Hippocampal formation (tissue), 2 donors: ENCODE data around the gene KRT32.

ENCODE experiments used
- DNase-seq, 2 donors: peaks; one replicate each; lab custom pipeline; 2025; lab: John Stamatoyannopoulos, UW

The KRT32 gene

DNA sequence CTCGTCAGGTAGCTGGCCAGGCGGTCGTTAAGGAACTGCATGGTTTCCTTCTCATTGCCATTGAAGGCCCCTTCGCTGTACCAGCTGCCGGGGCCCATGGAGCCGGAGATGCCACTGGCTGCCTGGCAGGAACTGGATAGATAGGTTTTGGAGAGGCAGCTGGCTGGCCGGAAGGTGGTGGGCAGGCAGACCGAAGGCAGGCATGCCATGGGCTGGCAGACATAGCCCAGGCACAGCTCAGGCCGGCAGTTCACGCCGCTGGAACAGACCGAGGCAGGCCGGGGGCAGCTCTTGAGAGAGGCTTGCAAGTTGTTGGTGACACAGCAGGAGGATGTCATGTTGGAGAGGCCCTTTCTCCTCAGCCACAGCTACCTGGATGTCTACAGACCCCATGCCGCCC is at the start of gene KRT32:
Gene KRT32, minus strand, starts transcription at position 399 of the 400 bp plus-strand sequence. Its CDS starts 61 bp downstream, at position 338.
- DNase-seq, result no peak

DNA sequence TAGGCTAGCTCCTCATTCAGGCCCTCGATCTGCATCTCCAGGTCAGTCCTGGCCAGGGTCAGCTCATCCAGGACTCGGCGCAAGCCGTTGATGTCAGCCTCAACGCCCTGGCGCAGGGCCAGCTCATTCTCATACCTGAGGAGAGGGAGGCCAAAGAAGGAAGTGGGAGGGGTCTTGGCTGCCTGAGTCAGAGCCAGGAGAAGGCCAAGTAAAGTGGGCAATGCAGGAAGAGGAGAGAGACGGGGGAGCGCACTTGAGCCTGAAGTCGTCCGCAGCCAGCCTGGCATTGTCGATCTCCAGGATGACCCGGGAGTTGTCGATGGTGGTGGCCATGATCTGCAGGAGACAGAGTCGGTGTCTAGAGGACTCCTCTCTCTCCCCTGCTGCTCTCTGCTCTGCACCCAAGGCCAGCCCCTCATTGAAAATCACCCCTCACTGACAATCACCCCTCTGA is 49.7 kb upstream of the KRT32 start:
- no peak for DNase-seq

DNA sequence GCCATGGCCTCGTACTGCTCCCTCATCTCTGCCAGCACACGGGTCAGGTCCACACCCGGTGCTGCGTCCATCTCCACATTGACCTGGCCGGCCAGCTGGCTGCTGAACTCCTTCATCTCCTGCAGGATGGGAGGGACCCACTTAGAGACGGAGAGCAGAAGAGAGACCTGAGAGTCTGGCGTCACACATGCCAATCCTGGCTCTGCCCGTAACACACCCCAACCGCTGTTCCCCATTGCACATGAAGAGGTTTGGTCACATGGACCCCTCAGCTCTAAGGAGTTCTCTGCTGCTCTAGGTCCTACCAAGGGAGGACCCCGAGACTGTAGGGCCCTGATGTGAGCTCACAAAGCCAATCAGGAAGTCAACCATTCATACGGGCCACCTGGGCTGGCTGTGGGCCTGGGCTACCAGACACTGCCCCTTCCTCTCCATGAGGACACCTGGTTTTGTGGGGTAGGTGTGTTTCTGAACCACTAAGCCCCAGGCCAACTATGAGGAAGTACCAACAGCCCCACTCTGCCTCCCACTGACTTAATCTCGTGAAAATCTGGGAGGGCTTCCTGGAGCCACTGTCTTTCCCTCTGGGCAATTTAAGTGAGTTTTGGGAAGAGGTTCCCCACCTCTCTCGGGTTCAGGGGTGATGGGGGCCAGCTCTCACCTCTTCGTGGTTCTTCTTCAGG is 49.1 kb upstream of the KRT32 start:
- no peak for DNase-seq

DNA sequence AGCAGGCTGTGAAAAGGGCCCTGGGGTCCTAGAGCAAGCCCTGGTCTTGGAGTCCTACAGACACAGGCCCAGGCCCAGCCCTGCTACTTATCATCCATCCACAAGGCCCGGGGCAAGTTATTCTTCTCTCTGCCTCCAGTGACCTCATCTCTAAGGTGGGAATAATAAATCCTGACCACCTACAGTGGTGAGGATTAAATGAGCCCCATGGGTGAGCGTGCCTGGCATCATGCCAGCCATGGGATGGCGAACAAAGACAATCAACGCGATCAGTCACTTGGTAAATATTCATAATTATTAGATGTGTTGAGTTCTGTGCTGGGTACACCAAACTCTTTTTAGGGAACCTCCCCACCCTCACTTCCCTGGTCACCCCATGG is 46.0 kb upstream of the KRT32 start:
- DNase-seq, result no peak

DNA sequence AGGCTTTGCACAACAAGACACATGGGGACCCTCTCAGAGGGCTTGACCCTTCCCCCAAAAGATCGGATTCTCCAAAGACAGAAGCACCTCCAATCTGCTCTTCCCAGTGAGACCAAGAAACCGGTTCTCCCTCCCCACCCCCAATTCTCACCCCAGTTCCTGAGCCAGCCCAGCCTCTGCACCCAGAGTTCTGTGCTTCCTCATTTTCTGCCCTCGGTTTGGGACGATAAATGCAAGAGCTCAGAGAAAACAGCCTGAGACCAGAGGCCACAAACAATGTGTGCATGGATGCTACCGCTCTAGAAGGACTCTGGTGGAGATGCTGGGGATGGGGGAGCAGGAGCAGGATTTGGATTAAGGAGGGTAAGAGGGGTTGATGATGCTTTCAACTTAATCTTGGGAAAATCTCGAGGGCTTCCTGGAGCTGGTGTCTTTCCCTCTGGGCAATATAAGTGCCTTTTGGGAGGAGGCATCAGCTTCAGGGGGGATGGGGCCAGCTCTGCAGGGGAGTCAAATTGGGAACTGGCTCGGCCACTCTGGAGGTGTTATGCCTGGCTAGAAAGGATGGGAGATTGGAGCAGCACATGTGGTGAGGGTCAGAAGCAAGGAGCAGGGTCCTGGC is 45.5 kb upstream of the KRT32 start:
- no peak for DNase-seq

DNA sequence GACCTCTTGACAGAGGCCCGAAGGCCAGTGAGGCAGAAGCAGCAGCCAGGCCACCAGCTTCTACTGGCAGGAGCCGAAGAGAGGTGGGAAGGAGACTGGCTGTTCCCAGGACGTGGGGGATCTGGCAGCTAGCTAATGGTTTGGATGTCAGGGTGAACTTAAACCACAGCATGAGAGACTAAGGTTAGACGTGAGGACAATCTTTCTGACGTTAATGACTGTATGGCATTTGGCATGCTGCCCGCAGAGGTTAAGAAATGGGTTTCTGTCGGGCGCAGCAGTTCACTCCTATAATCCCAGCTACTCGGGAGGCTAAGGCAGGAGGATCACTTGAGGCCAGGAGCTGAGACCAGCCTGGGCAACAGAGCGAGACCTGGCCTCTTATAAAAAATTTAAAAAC is 44.5 kb upstream of the KRT32 start:
- DNase-seq, result no peak

DNA sequence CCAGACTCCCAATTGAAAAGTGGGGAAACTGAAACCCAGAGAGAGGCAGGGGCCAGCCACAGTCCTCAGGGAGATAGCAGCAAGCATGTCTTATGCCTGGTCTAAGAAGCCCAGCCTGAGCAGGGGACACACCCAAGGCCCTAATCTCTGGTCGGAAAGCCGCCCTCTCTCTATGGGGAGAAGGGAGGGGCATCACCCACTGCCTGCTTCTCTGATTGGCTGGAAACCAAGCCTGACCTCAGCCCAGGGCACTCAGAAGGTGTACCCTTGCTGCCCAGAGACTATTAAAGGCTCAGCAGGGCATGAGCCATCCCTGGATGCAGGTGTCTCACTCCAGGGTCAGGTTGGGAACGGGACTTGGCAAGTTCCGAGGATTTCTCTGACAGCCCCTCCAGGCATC is 43.9 kb upstream of the KRT32 start:
- DNase-seq, result no peak

DNA sequence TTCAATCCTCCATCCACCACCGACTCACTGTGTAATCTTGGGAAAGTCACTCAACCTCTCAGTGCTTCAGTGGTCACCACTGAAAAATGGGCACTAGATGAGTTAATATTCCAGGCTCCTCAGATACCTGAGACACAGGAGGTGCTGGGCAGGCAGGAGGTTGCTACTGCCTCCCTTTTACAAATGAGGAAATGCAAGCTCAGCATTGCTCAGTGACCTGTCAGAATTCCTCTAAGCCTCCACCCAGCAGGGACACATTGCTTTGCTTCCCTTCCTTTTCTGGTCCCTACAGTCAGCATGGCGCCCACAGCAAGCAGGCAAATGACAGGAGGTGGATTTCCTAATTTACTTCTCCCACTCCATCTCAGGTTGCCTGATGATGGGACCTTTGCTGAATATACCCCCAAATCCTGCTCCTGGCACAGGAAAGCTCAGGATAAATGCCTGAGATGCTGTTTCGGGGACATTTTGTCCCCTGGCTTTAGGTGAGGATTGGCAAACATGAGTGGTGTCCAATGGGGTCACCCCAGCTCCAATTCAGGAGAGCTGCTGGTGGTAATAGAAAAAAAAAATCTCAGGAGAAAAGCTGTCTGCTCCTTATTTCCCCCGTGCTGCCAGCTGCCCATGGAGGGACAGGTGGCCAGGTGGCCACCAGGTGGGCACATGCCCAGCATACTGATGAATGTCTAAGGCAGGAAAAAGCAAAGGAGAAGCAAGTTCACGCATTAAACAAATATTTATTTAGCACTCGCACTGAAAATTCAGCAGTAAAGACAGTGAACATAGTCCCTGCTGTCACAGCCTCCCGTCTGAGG is 43.3 kb upstream of the KRT32 start:
- DNase-seq, result no peak

DNA sequence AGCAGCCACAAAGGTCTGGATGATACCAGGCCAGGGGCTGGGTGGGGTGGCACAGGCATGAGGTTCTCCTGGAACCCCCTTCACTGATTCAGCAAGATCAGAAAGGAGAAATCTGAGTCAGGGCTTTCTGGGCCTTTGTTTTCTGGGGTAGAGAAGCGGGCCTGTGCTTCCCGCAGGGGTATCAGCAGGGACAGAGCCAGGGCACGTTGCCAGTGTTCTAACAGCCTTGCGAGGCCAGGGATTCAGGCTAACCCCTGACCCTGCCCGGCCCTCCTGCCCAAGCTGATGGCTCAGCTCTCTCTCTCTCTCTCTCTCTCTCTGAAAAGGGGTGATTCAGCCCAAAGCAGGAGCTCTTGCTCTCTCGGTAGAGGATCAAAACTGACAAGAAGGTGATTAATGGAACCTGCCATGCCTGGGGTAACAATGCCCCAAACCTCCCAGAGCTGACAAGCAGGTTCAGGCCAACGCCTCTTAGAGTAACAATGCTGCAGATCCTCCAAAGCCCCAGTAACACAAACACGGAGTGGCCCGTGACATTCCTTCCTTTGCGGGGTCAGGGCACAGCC is 40.2 kb upstream of the KRT32 start:
- DNase-seq, result no peak

DNA sequence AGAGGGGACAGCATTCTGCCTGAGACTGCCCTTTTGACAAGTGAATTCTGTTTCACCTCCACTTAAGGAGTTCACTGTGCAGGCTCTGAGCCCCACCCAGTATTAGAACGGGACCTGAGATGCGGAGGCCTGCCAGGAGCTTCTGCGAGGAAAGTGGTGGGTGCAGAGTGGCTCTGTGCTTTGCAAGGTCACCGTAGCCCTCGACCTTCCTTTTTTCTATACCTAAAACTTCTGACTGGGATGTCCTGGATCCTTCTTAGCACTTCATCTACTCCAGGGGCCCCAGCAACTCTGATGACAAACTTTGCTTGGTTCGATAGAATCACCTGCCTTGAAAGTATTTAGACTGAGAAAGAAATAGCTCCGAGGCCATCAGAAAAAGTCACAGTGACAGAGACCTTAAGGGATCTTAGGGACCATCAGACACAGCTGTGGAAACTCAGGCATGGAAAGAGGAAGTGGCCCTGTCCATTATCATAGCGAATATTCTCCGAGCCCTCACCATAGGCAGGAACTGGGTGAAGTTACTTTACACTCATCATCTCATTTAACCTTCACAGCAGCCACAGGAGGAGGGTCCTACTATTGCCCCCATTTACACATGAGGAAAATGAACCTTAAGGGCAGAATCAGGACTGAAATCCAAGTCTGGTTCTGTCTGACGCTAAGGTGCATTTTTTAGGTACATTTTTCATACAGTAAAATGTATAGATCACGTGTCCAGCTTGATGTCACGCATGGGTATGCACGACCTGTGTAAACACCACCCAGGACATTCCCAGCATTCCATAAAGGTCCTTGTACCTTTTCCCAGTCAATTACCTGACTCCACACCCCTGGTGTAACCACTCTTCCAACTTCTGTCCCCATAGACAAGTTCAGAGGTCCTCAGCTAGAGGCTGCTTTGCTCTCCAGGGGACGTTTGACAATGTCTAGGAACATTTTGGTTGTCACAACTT is 38.9 kb upstream of the KRT32 start:
- no peak for DNase-seq

DNA sequence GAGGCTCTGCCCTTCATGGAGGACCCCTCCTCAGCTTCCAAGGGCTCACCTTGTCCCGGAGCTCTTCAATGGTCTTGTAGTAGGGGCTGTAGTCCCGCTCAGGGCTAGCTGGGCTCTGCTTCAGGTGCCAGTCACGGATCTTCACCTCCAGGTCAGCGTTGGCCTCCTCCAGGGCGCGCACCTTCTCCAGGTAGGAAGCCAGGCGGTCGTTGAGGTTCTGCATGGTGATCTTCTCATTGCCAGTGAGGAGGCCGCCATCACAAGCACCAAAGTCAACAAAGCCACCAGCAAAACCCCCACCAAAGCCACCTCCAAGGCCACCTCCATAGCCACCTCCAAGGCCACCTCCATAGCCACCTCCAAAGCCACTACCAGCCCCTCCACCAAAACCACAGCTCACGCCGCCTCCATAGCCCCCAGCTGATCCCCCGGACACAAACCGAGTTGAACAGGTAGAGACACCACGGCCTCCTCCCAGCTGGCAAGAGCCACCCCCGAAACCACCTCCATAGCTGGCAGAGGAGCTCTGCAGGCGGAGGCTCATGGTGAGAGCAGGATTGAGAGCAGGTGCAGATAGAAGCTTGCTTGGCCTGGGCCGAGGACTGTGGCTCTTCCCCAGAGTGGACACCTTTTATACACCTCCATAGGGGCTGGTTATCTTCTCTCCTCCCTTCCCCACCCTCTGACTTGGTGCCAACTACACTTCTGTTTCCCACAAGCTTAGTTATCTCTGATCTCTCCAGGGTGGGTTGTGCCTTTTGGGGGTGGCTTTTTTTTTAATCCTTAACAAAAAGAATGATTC is 38.0 kb upstream of the KRT32 start, which contains the start of gene KRT13:
Gene KRT13, minus strand, starts transcription at position 606 of the 802 bp plus-strand sequence. Its CDS starts 62 bp downstream, at position 544.
- no peak for DNase-seq

DNA sequence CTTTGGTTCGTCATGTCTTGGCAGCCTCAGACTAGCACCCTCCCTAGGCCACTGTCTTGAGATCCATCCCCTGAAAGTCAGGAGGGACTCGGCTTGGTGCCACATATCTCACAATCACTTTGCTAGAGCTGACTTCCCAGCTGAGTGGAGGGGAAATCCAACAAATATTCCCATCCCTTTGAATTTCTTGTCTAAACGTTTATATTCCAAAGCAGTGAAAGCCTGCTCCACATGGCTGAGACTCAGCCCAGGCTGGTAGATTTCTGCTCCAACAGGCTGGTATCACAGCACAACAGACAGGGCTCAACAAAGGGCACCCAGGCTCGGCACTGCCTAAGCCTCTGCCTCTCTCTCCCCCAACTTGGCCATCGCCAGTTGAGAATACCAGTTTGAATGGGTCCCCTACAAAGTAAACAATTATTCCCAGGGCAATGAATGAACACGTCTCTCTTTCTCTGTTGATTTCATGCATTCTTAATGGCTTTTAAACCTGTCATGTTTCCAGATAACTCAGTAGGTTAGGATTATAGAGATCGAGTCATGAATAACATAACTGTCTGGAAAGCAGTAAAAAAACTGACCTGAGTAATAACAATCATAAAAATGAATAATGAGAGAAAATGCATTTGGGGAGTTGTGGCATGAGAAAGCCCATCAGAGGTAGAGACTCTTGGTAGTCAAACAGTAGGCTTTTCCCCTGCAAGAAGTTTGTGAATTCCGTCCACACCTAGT is 37.2 kb upstream of the KRT32 start:
- no peak for DNase-seq

DNA sequence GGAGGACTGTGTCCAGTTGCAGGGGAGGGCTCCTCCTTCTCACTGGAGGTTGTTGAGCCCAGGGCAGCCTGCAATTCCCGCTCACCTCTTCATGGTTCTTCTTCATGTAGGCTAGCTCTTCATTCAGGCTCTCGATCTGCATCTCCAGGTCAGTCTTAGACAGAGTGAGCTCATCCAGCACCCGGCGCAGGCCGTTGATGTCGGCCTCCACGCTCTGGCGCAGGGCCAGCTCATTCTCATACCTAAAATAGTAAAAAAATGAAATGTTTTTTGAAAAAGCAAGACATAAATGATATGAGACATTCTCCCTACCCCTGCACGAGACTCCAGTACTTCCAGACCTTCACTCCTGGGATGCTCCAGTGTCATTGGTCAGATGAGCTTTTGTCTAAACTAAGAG is 36.0 kb upstream of the KRT32 start:
- DNase-seq, result no peak

DNA sequence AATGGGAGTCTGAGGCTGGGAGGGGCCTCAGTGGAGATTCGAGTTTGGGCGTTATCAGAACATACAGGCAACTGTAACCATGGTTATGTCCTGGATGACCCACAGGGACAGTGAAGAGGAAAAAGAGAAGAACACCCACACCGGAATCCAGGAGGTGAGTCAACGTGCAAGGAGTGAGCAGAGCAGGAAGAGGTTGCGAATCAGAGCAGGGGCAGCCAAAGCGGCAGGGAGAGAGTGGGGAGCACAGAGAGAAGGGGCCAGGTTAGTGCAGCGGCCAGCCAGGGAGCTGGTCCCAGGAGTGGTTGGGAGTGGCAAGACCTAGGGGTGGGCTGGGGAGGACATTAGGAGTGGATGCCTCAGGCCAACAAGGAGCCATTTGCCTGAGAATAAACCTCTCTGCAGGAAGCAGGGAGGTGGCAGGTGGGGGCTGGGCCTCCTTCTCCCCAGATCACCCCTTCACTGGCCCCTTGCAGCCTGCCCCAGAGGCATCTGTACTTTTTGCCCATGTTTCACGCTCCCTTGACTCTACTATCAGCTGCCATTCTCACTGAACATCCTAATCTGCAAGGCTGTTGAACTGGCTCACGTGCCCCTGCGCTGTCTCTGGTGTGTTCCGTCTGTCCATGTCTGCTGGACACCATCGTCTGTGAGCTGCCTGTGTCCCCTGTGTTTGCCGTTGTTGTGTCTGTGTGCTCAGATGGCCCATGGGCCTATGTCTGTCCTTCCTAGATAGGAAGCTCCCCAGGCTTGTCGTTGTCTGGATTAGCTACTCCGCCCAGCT is 33.1 kb upstream of the KRT32 start:
- DNase-seq, result no peak

DNA sequence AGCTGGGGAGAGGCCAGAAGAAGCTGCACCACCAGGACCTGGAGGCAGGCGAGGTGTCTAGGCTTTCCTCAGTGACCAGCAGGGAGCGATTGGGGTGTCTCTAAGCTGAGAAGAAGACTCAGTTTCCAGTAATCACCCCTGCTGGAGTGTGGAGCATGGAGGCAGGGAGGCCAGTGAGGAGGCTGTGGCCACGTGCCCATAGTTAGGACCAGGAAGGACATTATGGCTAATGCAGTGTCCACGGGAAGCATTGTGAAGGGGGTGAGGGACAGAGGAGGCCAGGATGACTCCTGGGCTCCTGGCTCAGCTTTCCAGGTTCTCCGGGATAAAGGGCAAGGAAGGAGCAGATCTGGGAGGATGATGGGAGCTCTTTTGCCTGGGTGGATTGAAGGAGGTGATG is 32.5 kb upstream of the KRT32 start:
- no peak for DNase-seq

DNA sequence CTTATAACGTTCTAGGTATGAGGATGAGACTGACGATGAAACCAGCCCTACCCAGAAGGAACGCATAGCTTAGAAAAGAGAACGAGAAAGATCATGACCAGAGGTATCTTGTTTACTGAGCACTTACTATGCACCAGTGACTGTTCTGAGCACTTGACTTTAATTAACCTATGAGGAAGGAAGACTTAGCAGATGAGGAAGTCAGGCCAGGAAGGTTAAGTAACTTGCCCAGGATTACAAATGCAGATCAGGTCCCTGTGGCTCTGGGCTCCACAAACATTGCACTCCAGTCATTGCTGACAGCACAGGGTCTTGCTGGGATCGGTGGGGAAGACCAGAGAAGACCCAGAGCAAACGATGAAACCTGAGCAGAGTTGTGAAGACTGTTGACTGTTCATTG is 31.1 kb upstream of the KRT32 start:
- no peak for DNase-seq

DNA sequence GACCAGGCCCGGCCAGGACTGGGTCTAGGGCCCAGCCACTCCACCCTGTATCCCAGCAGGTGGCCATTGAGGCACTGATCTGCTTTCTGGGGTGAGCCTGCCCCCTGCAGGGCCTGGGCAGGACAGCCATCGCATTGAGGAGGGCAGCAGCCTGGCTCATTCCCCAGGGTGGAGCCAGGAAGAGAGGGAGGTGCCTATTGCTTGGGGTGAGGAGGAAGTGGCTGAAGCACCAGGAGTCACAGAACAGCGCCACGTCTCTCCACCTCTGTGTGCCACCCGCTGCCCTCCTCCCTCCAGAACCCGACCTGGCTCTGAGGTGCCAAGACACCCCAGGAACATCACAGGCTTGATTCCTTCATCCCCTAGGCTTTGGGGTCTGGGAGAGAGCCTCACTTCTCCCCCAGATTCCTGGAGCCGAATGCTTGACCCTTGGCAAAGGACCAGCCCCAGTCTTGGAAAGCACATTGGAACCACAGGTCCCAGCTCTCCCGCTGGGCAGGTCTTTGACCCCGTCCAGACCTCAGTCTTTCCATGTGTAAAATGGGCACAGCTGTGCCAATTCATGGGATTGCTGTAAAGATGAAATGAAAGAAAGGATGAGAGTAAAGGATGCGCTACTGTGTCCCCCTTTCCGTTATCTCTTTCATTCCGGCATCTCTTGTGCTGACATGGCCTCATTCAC is 29.8 kb upstream of the KRT32 start:
- DNase-seq, result no peak

DNA sequence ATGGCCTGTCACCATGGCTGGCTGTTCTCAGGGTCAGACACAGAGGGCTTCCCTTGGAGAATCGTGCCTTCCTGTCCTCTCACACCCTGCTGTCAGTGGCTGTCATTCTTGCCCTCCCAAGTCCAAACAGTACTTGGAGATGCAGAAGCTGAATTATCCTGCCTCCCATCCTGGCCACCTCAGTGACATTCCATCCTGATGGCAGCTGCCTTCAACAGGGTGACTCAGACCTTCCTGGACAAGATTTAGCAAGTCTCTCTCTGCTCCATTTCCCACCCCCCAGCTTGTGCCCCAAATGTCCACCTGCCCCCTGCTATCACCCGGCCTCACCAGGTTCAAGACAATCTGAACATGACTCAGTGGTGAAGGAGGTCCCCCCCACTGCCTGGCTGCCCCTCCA is 27.3 kb upstream of the KRT32 start:
- DNase-seq, result no peak
